DMS114 treated with DMSO at 0.1 percent for 48 hours (cell line): ENCODE results near the gene DRD3.

Source experiments
- DNase-seq: peaks from one replicate; lab custom pipeline; 2025; ENCODE audit not compliant: unreplicated experiment; lab: John Stamatoyannopoulos, UW

The DRD3 gene

GRCh38 chr3:114079761-114080160, 99.1 kb downstream of the DRD3 start:
- no peak for DNase-seq

DNA sequence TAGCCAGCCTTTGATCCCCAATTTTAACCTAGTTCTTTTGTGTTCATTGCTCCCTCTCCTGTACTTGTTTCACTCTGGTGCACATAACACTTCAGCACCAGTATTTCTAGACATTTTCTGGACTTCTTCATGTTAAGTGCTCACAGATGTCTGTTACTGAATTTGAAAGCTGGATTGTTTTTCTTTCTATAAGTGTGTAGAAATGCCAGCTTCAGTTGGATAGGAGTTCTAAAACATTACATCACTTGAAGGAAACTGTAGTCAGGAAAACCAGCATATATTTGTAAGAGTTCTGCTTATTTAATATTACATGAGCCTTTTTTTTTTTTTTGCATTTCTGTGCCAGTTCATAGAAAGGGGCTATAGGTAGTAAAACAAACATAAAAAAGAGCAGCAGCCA, 100.7 kb downstream of the DRD3 start:
- DNase-seq: no peak
